Activated CD4-positive, alpha-beta T cell treated with anti-CD3 and anti-CD28 coated beads, Interleukin-10, Interleukin-2, amounts not matched to agents 100 ng/mL and 50 ng/mL, durations not matched to agents 16 hours and 8 hours (primary cell): Measurements from ENCODE around the gene CPEB4.
A peak's percentile ranks its signal among the peaks of the same experiment; 100 is the strongest.

Experiments used
- DNase-seq: peaks from one replicate; pipeline ENCODE4 v3.0.0-alpha.2; 2020

CPEB4 gene

DNA sequence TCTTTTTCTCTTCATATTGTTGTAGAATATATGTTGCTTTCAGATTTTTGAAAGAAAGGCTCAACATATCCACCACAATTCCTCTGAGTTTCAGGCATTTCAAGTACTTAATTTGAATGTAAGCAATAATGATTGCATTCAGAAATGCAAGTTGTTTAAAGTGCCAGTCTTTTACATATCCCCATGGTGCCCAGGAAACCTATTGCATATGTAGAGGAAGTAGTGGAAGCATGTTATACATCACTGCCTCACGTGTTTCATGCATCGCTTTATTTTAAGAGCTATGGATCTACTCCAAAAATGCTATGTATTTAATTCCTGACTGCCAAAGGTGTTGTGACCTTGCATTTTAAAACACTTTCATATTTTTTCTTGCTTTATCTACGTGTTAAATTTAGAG lies 28.1 kb downstream of the CPEB4 start:
- no peak for DNase-seq

DNA sequence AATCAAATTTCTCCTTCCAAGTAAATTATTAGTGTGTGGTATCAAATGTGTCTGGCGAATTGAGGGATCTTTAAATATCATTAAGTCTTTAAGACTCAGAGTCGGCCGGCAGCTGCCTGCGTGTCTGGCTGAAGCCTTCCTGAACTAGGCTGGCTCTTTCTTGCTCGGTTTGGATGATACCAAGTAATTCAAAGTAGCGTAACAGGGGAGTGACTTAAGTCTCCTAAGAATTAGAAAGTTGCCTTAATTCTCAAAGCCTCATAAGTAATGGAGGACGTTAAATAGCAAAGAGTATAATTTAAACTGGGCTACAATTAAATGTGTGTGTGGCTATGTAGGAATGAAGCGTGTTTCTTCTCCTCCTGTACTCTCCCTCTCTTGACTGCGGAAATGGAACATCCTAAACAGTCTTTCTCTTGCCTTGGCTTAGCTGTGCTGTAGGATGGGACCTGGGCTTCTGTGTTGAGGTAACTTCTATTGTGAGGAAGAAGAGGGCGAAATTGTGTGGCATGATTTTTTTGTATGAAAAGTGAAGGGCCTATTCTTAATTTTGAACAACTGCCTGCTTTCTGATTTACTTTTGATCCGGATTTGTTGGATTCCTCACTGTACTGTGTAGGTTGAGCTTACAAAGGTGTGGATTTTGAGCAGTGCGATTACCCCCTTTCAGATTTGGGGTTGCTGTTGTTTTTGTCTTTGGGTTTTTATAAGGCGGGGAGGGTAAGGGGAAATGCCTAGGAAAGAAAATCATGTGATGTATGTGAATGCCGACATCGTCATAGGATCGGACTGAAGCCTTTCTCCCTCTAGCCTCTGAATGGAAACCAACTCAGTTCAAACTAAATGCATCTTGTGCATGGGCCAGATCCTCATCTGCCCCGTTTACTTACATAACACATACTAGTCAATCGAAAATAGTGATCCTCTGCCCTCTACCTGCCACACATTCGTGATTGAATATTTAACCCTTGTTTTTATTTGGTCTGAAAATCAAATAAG lies 29.9 kb downstream of the CPEB4 start:
- DNase-seq: peak; percentile 82

DNA sequence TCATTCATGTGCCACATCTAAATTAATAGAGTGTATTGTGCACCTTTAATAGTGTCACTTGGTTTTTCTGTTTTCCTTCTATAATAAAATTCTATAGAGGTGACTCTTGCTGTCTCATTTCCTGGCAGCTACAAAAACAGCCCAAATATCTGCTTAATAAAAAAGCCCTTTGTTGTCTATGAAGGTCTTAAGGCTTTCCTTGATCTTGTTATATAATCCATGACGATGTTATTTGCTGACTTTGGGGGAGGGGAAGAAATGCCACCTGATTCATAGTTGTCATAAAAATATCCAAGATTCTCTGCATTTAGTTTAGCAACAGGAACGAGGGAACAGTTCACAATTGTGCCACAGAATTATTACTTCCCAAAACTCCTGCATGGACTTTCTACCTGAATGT lies 31.3 kb downstream of the CPEB4 start:
- no peak for DNase-seq

GRCh38 chr5:173920024-173920753 lies 32.0 kb downstream of the CPEB4 start:
- DNase-seq: no peak

- DNase-seq: no peak
Measured at GRCh38 chr5:173920866-173921555, 32.9 kb downstream of the CPEB4 start.

GRCh38 chr5:173922527-173922926 lies 34.4 kb downstream of the CPEB4 start:
- no peak for DNase-seq

DNA sequence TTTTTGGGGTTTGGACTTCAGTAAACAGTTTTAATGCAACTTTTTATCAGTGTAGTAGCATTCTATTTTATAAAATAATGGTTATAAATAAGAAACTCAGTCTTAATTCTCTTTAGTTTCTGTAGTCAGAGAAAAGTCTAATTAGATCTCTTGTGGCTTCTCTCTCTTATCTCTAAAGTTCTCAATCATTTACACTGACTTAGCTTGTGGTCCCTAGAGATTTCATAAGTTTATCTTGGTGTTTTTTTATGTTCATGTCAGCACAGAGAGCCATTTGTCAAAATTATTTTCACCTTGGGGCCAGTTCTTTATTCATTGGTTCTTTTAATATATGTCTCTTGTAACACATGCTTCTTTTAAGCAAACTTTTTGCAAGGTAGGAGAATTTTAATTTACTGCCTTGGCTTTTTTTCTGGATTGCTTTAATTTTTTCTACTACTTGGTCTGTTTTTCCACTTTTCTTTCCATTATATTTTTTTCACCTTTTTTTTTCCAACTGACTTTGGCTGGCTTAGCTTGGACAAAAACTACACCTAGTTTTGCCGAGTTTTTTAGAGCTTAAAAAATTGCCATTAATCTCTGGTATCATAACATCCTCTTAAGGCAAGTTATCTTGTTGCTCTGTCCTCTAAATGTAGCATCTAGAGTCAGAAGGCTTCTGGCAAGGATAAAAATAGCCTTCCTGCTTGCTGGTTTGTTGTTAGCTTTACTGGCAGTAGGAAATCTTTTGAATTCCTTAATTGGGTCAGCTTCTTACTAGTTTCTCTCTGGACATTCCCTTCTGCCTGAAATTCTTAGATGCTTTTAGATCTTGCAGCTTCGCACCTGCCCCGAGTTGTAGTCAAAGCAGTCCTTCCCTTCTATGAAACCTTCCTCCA lies 35.3 kb downstream of the CPEB4 start:
- DNase-seq: no peak

- no peak for DNase-seq
Measured at GRCh38 chr5:173924899-173925298, 36.8 kb downstream of the CPEB4 start.

GRCh38 chr5:173925449-173926071 lies 37.4 kb downstream of the CPEB4 start:
- DNase-seq: peak; percentile 24

GRCh38 chr5:173926359-173926758 lies 38.2 kb downstream of the CPEB4 start:
- DNase-seq: no peak

- DNase-seq: no peak
Measured at GRCh38 chr5:173928871-173929574, 40.9 kb downstream of the CPEB4 start.

- DNase-seq: no peak
Measured at GRCh38 chr5:173932695-173933139, 44.6 kb downstream of the CPEB4 start.

DNA sequence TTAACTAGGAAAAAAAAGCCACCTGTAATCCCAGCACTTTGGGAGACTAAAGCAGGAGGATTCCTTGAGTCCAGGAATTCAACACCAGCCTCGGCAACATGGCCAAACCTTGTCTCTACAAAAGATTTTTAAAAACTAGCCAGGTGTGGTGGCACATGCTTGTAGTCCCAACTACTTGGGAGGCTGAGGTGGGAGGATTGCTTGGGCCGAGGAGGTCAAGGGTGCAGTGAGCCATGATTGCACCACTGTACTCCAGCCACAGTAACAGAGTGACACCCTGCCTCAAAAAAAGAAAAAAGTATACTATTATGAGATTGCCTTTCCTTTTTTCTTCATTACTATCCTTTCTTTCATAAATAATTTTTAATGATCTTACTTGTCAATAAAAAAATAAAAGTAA lies 45.8 kb downstream of the CPEB4 start:
- no peak for DNase-seq

- DNase-seq: no peak
Measured at GRCh38 chr5:173935396-173935795, 47.2 kb downstream of the CPEB4 start.

DNA sequence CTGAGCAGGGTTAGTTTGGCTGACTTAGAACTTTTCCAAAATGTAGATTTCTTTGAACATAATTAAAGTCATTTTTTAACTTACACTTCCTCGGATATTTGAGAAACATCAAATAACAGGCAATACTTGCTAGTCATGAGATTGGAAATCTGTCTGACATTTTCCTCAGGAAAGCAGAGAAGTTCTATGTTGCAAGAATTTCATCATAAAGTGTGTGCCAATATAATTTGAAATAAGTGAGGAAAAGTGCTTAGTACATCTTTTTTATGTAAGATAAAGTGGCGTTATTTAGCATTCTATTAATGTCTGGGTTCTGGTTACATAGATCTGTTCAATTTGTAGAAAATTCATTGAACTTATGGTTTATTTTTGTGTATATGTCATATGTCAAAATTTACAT lies 52.1 kb downstream of the CPEB4 start:
- DNase-seq: no peak

DNA sequence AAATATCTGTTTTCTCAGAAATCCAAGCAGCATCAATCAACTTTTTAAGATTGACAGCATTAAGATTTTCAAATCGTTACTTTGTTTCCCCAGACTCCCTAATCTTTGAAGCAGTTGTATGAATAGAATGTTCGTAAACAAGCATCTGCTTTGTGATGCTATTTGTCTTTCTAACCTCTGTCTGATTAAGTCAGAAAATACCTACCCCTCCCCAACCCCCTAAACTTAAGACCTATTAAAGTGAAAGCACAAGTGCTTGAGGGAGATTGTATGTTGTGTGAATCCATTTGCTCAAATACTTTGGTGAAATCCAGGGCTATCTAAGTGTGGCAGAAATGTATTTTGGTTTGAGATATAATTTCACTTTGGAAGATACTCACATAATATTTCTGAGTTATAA lies 53.0 kb downstream of the CPEB4 start:
- no peak for DNase-seq

DNA sequence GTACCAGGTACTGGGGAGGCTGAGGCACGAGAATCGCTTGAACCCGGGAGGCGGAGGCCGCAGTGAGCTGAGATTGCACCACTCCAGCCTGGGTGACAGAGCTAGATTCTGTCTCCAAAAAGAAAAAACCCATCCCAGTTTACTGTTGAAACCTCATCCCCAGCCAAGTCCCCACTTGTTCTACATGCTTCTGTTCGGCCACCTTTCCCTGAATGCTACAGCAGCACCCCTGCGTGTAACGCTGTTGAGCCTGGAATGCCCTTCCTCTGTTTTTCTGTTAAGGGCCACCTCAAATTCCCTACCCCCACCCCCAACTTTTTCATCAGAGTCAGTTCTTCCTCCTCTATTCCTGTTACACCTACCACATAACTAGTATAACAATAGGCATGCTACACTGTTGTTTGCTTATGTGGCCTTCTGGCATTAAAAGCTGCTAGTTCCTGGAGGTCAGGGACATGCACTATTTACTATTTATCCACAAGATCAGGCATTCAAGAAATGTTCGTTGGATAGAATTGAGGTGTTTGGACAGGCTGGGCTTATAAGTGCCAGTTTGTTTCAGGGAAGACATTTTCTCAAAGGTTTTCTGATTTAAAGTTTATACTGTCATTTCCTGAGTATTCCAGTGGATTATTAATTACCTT lies 53.7 kb downstream of the CPEB4 start:
- no peak for DNase-seq

DNA sequence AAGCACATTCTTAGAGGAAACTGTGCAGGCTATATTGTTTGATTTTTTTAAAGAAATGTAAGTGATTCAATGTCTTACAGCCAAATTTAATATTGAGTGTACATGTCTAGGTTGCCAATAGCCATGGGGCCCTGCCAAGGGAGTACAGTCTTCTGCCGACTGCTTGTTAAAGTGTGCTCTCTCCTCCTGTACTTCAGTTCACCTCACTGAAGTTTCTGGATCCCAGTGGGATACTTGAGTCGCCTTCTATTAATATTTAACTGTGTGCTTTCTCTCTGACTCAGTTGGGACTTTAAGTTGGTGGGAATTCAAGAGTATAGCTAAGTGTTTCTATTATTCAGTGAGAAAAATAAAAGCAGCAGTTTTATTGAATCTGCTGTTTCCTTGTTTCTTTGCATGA lies 56.4 kb downstream of the CPEB4 start:
- no peak for DNase-seq

- no peak for DNase-seq
Measured at GRCh38 chr5:173945160-173945559, 57.0 kb downstream of the CPEB4 start.

DNA sequence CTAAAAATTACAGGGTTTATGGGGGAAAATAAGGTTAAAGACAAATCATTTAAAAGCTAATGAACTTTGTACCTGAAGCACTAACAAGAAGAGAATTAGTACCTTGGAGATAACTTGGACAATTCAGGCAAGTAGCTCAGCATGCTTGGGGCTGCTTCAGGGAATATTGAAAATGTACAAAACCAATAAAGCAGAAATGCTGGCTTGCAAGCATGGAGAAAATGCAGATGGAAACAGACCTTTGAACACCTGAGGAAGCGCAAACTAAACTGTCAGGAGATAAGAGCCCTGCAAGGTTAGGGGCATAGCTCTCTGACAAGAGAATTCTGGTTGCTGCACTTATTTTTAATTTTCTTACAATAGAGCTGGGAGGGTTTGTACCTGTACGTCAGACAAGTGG lies 58.2 kb downstream of the CPEB4 start:
- no peak for DNase-seq

DNA sequence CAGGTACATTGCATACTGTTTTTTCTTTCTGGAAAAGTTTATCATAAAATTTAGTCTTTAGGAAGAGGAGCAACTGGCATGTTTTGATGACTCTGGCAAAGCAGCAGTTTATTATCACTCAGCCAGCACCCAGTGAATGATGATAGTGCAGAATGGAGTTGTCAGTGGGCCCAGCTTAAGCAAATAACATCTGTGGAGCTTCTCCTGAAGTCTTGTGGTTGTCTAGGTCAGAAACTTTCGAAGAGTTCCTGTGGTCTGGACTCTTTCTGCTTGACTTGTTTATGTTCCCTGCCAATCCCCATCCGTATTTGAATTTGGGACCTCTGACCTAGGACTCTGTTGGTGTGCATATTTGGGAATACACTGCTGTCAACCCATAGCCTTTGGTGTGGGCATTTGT lies 62.7 kb downstream of the CPEB4 start:
- DNase-seq: no peak
